Measurements from ENCODE around the gene ANHX. TPM values are rescaled to one million over a fixed set of nuclear protein-coding genes. Genes with fewer than 3 reads are reported as not detected.

ANHX gene
- total RNA-seq, 2 donors from 2014 or later: not detected

DNA sequence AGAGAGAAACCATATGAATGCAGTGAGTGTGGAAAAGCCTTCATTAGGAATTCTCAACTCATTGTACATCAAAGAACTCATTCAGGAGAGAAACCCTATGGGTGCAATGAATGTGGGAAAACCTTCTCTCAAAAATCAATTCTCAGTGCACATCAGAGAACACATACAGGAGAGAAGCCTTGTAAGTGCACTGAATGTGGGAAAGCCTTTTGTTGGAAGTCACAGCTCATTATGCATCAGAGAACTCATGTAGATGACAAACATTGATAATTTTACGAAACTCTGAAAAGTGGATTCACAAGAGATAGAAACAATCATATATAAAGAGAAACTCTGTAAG lies 31.4 kb downstream of the ANHX start:
- no peak for DNase-seq

DNA sequence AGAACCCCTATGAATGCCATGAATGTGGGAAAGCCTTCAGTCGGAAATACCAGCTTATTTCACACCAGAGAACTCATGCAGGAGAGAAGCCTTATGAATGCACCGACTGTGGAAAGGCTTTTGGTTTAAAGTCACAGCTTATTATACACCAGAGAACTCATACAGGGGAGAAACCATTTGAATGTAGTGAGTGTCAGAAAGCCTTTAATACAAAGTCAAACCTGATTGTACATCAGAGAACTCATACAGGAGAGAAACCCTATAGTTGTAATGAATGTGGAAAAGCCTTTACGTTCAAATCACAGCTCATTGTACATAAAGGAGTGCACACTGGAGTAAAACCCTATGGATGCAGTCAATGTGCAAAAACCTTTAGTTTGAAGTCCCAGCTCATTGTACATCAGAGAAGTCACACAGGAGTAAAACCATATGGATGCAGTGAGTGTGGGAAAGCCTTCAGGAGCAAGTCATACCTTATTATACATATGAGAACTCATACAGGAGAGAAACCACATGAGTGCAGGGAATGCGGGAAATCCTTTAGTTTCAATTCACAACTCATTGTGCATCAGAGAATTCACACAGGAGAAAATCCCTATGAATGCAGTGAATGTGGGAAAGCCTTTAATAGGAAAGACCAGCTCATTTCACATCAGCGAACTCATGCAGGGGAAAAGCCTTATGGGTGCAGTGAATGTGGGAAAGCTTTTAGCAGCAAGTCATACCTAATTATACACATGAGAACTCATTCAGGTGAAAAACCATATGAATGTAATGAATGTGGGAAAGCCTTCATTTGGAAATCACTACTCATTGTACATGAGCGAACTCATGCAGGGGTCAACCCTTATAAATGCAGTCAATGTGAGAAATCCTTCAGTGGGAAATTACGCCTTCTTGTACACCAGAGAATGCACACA lies 32.1 kb downstream of the ANHX start:
- intact Hi-C loops (cut with DNase I): no loop called here
- DNase-seq (no peak), ATAC-seq (no peak)

More for the DNA sequence above, 31.4 kb downstream of the ANHX start:
- intact Hi-C loops (cut with DNase I): no loop called here
- no peak for ATAC-seq

DNA sequence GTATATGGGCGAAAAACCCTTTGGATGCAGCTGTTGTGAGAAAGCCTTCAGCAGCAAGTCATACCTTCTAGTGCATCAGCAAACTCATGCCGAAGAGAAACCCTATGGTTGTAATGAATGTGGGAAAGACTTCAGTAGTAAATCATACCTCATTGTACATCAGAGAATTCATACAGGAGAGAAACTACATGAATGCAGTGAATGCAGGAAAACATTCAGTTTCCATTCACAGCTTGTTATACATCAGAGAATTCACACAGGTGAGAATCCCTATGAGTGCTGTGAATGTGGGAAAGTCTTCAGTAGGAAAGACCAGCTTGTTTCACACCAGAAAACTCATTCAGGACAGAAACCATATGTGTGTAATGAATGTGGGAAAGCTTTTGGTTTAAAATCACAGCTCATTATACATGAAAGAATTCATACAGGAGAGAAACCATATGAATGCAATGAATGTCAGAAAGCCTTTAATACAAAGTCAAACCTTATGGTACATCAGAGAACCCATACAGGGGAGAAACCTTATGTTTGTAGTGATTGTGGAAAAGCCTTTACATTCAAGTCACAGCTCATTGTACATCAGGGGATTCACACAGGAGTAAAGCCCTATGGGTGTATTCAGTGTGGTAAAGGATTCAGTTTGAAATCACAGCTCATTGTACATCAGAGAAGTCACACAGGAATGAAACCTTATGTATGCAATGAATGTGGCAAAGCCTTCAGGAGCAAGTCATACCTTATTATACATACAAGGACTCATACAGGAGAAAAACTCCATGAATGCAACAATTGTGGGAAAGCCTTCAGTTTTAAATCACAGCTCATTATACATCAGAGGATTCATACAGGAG lies 33.0 kb downstream of the ANHX start:
- no peak for ATAC-seq
- no peak for DNase-seq
- intact Hi-C loops (cut with DNase I): no loop called here

DNA sequence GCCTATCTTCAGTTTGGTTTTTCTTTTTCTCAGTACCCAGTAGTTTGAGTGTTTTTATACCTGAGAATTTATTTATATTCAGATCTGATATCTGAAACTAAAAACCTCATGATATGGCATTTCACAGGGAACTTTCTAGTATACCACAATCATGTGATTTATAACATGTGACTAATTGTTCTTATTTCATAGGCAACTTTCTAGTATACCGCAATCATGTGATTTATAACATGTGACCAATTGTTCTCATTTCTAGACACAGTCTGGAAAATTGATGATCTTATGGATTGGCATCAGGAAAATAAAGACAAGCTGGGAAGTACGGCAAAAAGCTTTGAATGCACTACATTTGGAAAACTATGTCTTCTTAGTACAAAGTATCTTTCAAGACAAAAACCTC lies 33.8 kb downstream of the ANHX start:
- DNase-seq: no peak
- ATAC-seq: no peak
- intact Hi-C loops (cut with DNase I): no loop called here

DNA sequence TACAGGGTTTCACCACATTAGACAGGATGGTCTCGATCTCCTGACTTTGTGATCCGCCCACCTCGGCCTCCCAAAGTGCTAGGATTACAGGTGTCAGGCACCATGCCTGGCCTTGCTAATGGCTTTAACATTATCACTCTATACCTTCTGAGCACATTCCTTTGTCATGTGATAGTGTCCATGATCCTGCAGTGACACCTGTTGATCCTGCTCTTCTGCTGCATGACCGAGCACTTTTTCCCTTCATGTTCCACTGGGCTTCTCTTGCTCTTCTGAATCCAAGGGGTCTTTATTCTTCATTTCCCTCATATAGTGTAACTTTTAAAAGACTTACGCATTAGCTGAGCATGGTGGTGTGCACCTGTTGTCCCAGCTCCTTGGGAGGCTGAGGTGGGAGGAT lies 42.8 kb downstream of the ANHX start:
- ATAC-seq (no peak), DNase-seq (no peak)
- intact Hi-C loops (cut with DNase I): no loop called here

DNA sequence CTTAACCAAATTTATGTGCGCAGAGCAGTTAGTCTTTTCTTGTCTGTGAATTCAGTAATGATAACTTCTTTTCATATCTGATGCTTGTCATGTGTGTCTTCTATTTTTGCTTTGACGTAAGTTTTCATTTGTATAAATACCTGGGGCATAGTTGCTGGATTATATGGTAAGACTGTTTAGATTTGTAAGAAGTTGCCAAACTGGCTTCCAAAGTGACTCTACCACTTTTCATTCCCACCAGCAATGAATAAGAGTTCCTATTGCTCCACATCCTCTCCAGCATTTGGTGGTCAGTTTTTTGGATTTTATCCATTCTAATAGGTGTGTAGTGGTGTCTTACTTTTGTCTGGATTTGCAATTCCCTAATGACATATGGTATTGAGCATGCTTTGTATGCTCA lies 45.5 kb downstream of the ANHX start:
- intact Hi-C loops (cut with DNase I): no loop called here
- ATAC-seq (no peak), DNase-seq (no peak)

DNA sequence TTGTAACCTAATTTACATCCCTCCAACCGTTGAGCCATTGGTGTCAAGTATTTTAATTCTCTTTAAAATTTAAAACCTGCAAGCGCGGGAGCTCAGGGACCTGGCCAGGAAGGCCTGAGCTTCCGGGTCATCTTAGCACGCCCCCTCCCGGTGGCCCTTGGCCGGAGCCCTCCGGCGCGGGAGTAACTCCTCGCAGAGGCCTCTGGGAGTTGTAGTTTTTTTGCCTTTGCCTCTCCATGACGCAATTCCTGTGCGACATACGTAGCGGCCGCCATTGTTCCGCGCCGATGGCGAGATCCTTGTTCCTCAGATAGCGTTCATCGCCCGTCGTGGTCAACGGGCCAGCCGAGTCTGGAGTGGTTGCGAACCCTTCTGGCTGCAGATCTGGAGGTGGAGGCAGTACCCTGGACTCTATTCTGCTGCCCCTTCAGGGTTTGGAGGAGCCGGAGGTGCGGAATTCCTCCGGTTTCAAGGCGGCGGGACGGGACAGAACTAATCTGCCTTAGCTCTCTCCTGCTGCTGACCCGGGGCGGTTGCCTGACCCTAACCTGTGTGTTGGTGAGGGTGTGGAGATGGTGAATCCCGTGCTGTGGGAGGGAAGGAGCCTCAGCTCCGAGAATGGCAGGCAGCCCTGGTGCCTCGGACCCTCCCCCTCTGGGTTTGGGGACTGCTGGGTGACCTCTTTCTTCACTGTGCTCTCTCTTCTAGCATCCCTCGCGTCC lies 54.3 kb downstream of the ANHX start, which contains the start of gene ZNF268:
Gene ZNF268, plus strand, starts transcription at position 258 of the 722 bp plus-strand sequence. CDS start 503 bp downstream, outside the sequence.
- DNase-seq (peak; percentile 95), ATAC-seq (peak; percentile 99)
- intact Hi-C loops (cut with DNase I): no loop called here

DNA sequence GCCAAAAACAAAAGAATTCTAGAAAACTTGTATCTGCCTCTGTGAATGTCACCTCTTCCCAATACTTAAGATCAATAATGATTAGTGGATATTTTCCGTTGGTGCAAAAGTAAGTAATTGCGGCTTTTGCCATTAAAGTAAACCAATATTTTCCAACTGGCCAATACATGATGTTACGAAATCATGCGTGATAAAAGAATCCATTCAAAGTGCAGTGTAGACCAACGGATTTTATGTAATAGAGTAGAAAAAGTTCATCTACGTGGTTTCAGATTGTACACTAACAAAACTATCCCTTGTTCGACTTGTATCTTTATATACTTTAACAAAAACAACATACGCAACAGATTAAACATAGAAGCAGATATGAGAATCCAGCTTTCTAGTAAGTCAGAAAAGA lies 55.0 kb downstream of the ANHX start:
- no peak for DNase-seq
- intact Hi-C loops (cut with DNase I): no loop called here
- no peak for ATAC-seq

DNA sequence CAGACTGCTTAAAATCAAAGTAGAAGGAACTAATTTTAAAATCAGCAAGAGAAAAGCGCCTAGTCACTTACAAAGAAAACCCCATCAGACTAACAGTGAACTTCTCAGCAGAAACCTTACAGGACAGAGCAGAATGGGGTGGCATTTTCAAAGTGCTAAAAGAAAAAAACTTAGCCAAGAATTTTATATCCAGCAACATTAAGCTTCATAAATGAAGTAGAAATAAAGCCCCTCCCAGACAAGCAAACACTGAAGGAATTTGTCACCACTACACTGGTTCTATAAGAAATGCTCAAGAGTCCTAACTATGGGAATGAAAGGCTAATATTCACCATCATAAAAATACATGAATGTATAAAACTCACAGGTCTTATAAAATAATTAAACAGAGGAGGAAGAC lies 60.8 kb downstream of the ANHX start:
- no peak for DNase-seq
- intact Hi-C loops (cut with DNase I): no loop called here

DNA sequence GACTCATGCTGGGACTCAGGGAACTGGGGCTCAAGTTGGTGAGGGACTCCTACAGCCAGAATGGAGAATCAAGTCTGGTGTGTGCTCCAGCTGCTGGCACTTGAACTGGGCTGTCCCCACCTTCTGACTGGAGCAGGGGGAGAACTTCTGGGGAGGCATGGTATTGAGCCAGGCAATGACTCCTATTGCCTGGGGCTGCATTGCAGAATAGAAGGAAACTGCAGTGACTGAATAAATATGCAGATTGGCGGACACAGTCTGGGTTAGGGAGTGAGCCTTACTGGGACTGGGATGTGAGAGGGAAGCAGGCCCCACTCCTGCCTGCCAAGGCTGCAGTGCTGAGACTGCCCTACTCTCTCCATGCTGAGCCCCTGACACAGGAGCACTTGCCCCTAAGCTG lies 63.2 kb downstream of the ANHX start:
- no peak for ATAC-seq
- intact Hi-C loops (cut with DNase I): no loop called here

More for the DNA sequence above, 60.8 kb downstream of the ANHX start:
- no peak for ATAC-seq

More for the DNA sequence above, 63.2 kb downstream of the ANHX start:
- no peak for DNase-seq

Other genes starting within 250 kb of the ANHX start
- 1 to 10 TPM; 5.0 to 6.1 TPM for gene ZNF26, start 249.5 kb downstream of the ANHX start, total RNA-seq
- gene ZNF84, start 198.4 kb downstream of the ANHX start, total RNA-seq: 10 to 100 TPM; 15.5 to 18.3 TPM
- gene ZNF140, start 155.0 kb downstream of the ANHX start, total RNA-seq: 10 to 100 TPM in 1 of 2 donors, 1 to 10 TPM in 1; 7.4 to 10.6 TPM
- gene ZNF891, start 105.6 kb downstream of the ANHX start, total RNA-seq: 1 to 10 TPM; 1.2 to 1.3 TPM
- 10 to 100 TPM in 1 of 2 donors, 1 to 10 TPM in 1; 5.8 to 10.2 TPM for gene ZNF10, start 105.2 kb downstream of the ANHX start, total RNA-seq
- gene ZNF268, start 54.4 kb downstream of the ANHX start, total RNA-seq: 10 to 100 TPM; 10.4 to 12.4 TPM

Measured in left cardiac atrium (tissue), 4 donors.